ENCODE measurements around the gene ALAD.
"Not testable (repeated sequence)": the region's sequence is repeated elsewhere in the genome, so short reads cannot be mapped to it uniquely, and the experiment has no call there.

ALAD gene

GRCh38 chr9:113386571-113387393, 14.3 kb downstream of the ALAD start:
- Histone ChIP-seq H4K20me1 (ENCODE audit: insufficient read depth, low read length) (no peaks in the 10 kb centered on the region), H3K27ac (ENCODE audit: low read length) (no peak overlapping the region), H3K4me1 (ENCODE audit: insufficient read depth, low read length) (no peaks in the 10 kb centered on the region), H3K36me3 (ENCODE audit: insufficient read depth, low read length) (peaks cover 39% of the 10 kb centered on the region), H3K4me2 (ENCODE audit: insufficient read depth, low read length) (no peak overlapping the region), H3K79me2 (ENCODE audit: insufficient read depth, low read length) (no peaks in the 10 kb centered on the region), H3K4me3 (ENCODE audit: low read depth in 1 of 2, low read length in 2 of 2) (no peak overlapping the region), H2AFZ (ENCODE audit: low read depth, low read length) (no peak overlapping the region), H3K9me3 (ENCODE audit: insufficient read depth, low read length, severe bottlenecking) (no peaks in the 10 kb centered on the region), H3K9ac (ENCODE audit: low read depth, low read length) (no peak overlapping the region), H3K27me3 (ENCODE audit: insufficient read depth, low read length, poor library complexity) (no peaks in the 10 kb centered on the region)
- no peak for DNase-seq
- ATAC-seq (ENCODE audit: insufficient read depth, low read depth) = no peak
- no peak for TF ChIP-seq EZH2 (IDR thresholded peaks at IDR 0.05; ENCODE audit: borderline replicate concordance, low read depth, low read length, severe bottlenecking)
- TF ChIP-seq CTCF (IDR thresholded peaks at IDR 0.05; ENCODE audit: borderline replicate concordance, extremely low read depth, low read length, poor library complexity, severe bottlenecking) = no peak

GRCh38 chr9:113381909-113382411, 19.1 kb downstream of the ALAD start:
- Histone ChIP-seq H3K4me3 (ENCODE audit: low read depth in 1 of 2, low read length in 2 of 2) (no peak overlapping the region), H4K20me1 (ENCODE audit: insufficient read depth, low read length) (no peaks in the 10 kb centered on the region), H3K4me1 (ENCODE audit: insufficient read depth, low read length) (peaks cover 5% of the 10 kb centered on the region), H3K36me3 (ENCODE audit: insufficient read depth, low read length) (no peaks in the 10 kb centered on the region), H3K9ac (ENCODE audit: low read depth, low read length) (no peak overlapping the region), H3K9me3 (ENCODE audit: insufficient read depth, low read length, severe bottlenecking) (no peaks in the 10 kb centered on the region), H3K4me2 (ENCODE audit: insufficient read depth, low read length) (no peak overlapping the region), H3K27ac (ENCODE audit: low read length) (no peak overlapping the region), H2AFZ (ENCODE audit: low read depth, low read length) (no peak overlapping the region), H3K79me2 (ENCODE audit: insufficient read depth, low read length) (no peaks in the 10 kb centered on the region), H3K27me3 (ENCODE audit: insufficient read depth, low read length, poor library complexity) (no peaks in the 10 kb centered on the region)
- ATAC-seq (ENCODE audit: insufficient read depth, low read depth) = no peak
- no peak for TF ChIP-seq EZH2 (IDR thresholded peaks at IDR 0.05; ENCODE audit: borderline replicate concordance, low read depth, low read length, severe bottlenecking)
- TF ChIP-seq CTCF (IDR thresholded peaks at IDR 0.05; ENCODE audit: borderline replicate concordance, extremely low read depth, low read length, poor library complexity, severe bottlenecking) = no peak
- no peak for DNase-seq

DNA sequence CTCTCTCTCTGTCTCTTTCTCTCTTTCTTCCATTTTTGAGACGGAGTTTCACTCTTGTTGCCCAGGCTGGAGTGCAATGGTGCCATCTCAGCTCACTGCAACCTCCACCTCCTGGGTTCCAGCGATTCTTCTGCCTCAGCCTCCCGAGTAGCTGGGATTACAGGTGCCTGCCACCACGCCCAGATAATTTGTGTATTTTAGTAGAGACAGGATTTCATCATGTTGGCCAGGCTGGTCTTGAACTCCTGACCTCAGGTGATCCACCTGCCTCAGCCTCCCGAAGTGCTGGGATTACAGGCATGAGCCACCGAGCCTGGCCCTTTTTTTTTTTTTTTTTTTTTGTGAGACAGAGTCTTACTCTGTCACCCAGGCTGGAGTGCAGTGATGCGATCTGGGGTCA, 19.6 kb downstream of the ALAD start:
- not testable (repeated sequence) for H3K36me3 ChIP-seq (ENCODE audit: insufficient read depth, low read length); H4K20me1 ChIP-seq (ENCODE audit: insufficient read depth, low read length); H3K4me3 ChIP-seq (ENCODE audit: low read depth in 1 of 2, low read length in 2 of 2); H3K27me3 ChIP-seq (ENCODE audit: insufficient read depth, low read length, poor library complexity); DNase-seq; H3K9me3 ChIP-seq (ENCODE audit: insufficient read depth, low read length, severe bottlenecking); H3K9ac ChIP-seq (ENCODE audit: low read depth, low read length); H2AFZ ChIP-seq (ENCODE audit: low read depth, low read length); H3K79me2 ChIP-seq (ENCODE audit: insufficient read depth, low read length); H3K4me1 ChIP-seq (ENCODE audit: insufficient read depth, low read length); H3K27ac ChIP-seq (ENCODE audit: low read length); H3K4me2 ChIP-seq (ENCODE audit: insufficient read depth, low read length); ATAC-seq (ENCODE audit: insufficient read depth, low read depth)

GRCh38 chr9:113380869-113381378, 20.2 kb downstream of the ALAD start:
- DNase-seq (no peak), ATAC-seq (ENCODE audit: insufficient read depth, low read depth) (no peak)
- TF ChIP-seq EZH2 (IDR thresholded peaks at IDR 0.05; ENCODE audit: borderline replicate concordance, low read depth, low read length, severe bottlenecking) (no peak), CTCF (IDR thresholded peaks at IDR 0.05; ENCODE audit: borderline replicate concordance, extremely low read depth, low read length, poor library complexity, severe bottlenecking) (no peak)
- Histone ChIP-seq H3K4me2 (ENCODE audit: insufficient read depth, low read length) (no peak overlapping the region), H3K9me3 (ENCODE audit: insufficient read depth, low read length, severe bottlenecking) (no peaks in the 10 kb centered on the region), H2AFZ (ENCODE audit: low read depth, low read length) (no peak overlapping the region), H4K20me1 (ENCODE audit: insufficient read depth, low read length) (no peaks in the 10 kb centered on the region), H3K4me3 (ENCODE audit: low read depth in 1 of 2, low read length in 2 of 2) (no peak overlapping the region), H3K79me2 (ENCODE audit: insufficient read depth, low read length) (no peaks in the 10 kb centered on the region), H3K27ac (ENCODE audit: low read length) (no peak overlapping the region), H3K4me1 (ENCODE audit: insufficient read depth, low read length) (peaks cover 10% of the 10 kb centered on the region), H3K36me3 (ENCODE audit: insufficient read depth, low read length) (no peaks in the 10 kb centered on the region), H3K9ac (ENCODE audit: low read depth, low read length) (no peak overlapping the region), H3K27me3 (ENCODE audit: insufficient read depth, low read length, poor library complexity) (no peaks in the 10 kb centered on the region)

GRCh38 chr9:113379829-113380210, 21.3 kb downstream of the ALAD start:
- not testable (repeated sequence) for H3K36me3 ChIP-seq (ENCODE audit: insufficient read depth, low read length); DNase-seq; H2AFZ ChIP-seq (ENCODE audit: low read depth, low read length); H3K27ac ChIP-seq (ENCODE audit: low read length); H3K9me3 ChIP-seq (ENCODE audit: insufficient read depth, low read length, severe bottlenecking); H4K20me1 ChIP-seq (ENCODE audit: insufficient read depth, low read length); H3K4me3 ChIP-seq (ENCODE audit: low read depth in 1 of 2, low read length in 2 of 2); H3K27me3 ChIP-seq (ENCODE audit: insufficient read depth, low read length, poor library complexity); H3K9ac ChIP-seq (ENCODE audit: low read depth, low read length); H3K79me2 ChIP-seq (ENCODE audit: insufficient read depth, low read length); H3K4me2 ChIP-seq (ENCODE audit: insufficient read depth, low read length); ATAC-seq (ENCODE audit: insufficient read depth, low read depth)
- peaks cover 19% of the 10 kb centered on the region for H3K4me1 ChIP-seq (ENCODE audit: insufficient read depth, low read length)

Data from DND-41 (cell line).